GM12801 (cell line): ENCODE data around the gene PRKCD.

ENCODE experiments used
- TF ChIP-seq, protein P1 (sequence below): IDR thresholded peaks from one replicate; pipeline ENCODE4 v1.5.1; 2011; ENCODE audit warnings: control low read depth; ENCODE audit not compliant: insufficient read length; ENCODE audit errors: extremely low read depth

The PRKCD gene

DNA sequence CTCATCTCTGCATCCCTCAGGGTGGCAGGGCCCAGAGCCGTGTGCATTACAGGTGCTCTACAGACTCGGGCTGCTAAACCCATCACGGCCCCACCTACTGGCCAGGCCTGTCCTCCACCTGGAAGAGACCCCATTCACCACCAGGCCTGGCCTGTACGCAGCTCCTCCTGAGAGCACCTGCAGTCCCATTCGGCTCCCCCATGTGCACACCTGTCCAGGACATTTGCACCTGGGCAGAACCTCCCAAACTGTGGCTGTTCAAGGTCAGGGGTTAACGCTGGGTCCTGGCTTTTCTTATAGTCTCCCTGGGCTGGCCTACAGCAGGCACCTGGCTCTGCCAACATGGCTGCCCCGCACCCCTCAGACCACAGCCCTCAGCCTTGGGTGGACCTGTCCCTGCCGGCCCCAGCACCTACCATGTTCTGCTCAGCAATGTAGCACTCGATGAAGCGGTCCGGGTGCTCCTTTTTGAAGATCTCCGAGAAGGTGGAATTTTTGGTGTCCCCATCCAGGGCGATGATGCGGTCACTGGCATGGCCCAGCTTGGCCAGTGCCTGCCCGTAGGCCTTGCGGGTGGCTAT, 69.1 kb downstream of the PRKCD start:
- TF ChIP-seq, protein P1, sequence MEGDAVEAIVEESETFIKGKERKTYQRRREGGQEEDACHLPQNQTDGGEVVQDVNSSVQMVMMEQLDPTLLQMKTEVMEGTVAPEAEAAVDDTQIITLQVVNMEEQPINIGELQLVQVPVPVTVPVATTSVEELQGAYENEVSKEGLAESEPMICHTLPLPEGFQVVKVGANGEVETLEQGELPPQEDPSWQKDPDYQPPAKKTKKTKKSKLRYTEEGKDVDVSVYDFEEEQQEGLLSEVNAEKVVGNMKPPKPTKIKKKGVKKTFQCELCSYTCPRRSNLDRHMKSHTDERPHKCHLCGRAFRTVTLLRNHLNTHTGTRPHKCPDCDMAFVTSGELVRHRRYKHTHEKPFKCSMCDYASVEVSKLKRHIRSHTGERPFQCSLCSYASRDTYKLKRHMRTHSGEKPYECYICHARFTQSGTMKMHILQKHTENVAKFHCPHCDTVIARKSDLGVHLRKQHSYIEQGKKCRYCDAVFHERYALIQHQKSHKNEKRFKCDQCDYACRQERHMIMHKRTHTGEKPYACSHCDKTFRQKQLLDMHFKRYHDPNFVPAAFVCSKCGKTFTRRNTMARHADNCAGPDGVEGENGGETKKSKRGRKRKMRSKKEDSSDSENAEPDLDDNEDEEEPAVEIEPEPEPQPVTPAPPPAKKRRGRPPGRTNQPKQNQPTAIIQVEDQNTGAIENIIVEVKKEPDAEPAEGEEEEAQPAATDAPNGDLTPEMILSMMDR, result no peak

DNA sequence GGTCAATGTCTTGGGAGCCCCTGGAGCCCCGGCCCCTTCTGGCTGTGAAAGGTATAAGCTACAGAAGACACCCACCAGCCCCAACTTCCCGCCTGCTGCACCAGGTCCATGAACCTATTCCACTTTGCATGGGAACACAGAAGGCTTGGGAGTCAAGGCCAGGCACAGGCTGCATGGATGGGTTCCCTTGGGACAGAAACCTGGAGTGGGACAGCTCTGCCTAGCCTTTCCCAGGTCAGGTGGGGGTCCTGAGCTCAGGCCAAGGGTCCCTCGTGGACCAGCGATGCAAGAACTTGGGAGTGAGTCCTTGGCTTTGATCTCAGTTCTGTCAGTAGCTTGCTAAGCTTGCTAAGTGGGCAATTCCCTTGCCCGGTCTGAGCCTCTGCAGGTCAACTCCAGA, 69.8 kb downstream of the PRKCD start:
- TF ChIP-seq, protein P1, result no peak

DNA sequence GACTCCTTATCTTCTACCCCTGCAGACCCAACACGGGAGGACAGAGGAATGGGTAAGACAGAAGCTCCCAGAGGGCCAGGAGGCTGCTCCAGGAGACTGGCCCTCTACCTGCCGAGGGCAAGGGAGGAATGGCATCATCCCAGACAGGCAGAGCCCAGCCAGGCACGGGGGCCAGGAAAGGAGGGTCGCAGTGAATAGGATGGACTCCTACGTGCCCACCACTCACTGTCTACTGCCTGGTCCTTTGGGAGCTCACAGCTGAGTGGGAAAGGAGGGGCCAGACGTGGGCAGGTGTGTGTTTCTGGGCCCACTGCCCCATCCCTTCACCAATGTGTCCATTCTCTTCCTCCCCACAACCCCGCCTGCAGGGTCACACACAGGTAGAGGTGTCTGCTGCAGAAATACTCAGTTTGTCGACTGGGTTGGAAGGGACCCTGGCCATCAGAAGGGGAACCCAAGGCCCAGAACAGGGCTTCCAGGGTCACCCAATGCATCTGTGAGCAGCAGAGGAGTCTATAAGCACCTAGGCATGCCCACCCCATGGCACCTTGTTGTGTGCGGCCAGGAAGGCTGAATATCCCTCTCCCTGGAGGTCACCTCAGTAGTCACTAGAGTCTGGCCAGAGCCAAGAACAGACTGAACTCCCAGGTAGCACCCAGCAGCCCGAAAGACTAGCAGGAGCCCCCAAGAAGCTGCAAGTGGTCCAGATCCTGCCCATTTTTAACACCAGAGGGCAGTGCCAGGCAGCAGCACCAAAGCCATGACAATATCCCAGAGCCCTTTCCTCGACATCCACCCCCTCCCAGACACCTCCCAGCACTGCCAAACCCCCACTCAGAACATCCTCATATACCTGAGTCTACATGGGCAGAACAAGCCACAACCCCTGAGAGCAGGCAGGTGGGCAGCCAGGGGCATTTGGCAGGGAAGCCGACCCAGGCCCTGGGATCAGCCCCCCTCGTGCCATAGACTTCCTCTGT, 70.8 kb downstream of the PRKCD start:
- TF ChIP-seq, protein P1, result no peak

DNA sequence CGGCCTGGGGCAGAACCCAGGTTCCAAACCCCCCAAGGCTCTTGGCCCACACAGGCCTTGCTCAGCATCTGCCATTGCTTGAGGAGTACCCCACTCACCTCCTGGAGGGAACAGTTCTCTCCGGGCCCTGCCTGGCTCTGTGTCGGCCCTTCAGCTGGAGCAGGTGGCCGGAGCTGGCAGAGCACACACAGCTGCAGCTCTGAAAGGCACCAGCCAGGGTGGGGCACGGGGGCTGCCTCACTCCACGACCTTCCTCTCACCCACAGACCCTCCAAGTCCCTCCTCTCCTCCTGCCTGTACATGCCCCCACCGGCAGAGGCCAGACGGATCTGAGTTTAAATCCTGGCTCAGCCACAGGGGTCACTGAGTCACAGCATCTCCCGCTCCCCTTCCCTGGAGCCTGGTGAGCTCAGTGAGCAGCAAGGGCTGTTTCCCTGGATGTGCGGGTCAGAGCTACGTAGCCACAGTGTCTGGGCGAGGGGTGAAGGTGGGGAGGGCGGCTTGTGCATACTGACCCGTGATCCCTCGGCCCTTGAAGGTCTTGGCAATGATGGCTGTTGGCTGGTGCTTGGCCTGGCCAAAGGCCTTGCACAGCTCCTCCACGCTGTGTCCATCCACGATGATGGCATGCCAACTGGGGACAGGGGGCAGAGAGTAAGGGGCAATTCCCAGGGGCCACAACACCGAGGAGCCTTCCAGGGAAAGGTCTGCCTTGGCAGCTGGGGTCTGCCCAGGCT, 71.8 kb downstream of the PRKCD start:
- TF ChIP-seq, protein P1, result no peak

DNA sequence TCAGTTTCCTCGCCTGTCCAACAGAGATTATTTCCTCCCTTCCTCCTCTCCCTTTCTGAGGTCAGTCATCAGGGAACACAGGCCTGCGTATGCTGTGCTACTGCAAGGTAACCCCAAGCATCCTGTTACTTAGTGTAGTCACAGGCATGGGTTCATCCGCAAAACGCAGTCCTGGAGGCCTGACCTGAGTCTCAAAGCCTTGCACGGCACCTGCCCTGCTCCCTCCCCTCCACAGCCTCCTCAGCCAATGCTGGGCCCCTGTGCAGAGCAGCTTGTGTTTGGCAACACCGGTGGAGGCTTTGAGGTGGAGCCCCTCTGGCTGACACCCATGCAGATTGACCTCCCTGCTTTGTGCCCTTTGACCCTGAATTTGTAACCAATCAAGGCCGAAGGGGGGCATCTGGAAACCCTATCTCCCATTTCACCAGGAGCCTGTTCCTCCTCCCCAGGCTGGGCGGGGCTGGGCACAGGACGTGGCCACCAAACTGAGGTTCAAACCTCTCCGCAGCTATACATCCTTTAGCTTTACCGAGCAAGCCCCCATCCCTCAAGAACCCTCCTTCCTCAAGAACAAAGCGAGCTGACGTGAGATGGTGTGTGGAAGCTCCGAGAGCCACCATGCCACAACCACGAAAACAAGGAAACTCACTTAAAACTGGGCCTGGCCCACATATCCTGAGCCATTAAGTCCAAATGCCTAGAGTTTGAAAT, 73.3 kb downstream of the PRKCD start:
- TF ChIP-seq, protein P1, result no peak

DNA sequence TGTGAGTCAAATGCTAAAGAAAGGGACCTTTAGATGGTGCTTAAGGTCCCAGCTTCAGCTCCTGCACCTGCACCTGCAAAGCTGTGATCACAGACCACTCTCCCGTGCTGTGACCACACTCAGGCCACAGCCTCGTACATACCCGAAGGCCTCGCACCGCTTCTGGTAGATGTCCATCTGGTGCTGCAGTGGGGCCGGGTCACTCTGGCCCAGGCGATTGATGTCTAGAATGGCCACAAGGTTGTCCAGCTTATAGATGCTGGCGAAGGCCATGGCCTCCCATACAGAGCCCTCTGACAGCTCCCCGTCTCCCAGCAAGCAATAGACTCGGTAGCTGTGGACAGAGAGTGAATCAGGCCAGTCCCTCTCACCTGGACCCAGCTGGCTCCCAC, 73.8 kb downstream of the PRKCD start:
- TF ChIP-seq, protein P1, result no peak
